MG63 (cell line): ENCODE results near the gene ADAM15. TPM values are rescaled to one million over a fixed set of nuclear protein-coding genes. Genes with fewer than 3 reads are reported as not detected.

ENCODE experiments used
- DNase-seq: peaks from one replicate; pipeline ENCODE4 v3.0.0-alpha.2; 2020
- H3K27me3 ChIP-seq: fragments of 250-450 bp; sonication (Bioruptor Pico); 2 replicates; pipeline ENCODE4 v1.5.1; 2020; ENCODE audit warnings: mild to moderate bottlenecking, moderate library complexity
- H3K36me3 ChIP-seq: fragments of 250-450 bp; sonication (Bioruptor Pico); 2 replicates; pipeline ENCODE4 v1.5.1; 2020; ENCODE audit warnings: mild to moderate bottlenecking, moderate library complexity
- H3K4me3 ChIP-seq: fragments of 250-450 bp; sonication (Bioruptor Pico); 2 replicates; pipeline ENCODE4 v1.5.1; 2020; ENCODE audit warnings: mild to moderate bottlenecking, moderate library complexity
- H3K9me3 ChIP-seq: fragments of 250-450 bp; sonication (Bioruptor Pico); 2 replicates; pipeline ENCODE4 v1.5.1; 2020; ENCODE audit warnings: mild to moderate bottlenecking, moderate library complexity
- total RNA-seq: library from RNA; depleted of rRNA; stranded (reverse); fragments of >200 nt; shearing (Covaris generic); gene quantifications from 2 replicates; pipeline ENCODE4 v1.2.3, GENCODE V29; 2014; ENCODE audit warnings: low replicate concordance; rRNA removed

Gene ADAM15
- 189 and 285 TPM in 2 replicates for total RNA-seq

GRCh38 chr1:155050560-155051341 lies at the start of gene ADAM15:
Gene ADAM15, plus strand, starts transcription at chr1:155051316. Its CDS starts 71 bp downstream, at chr1:155051387.
- peak within 1 kb of the TSS; percentile 75 for H3K4me3 ChIP-seq
- H3K36me3 ChIP-seq, result peaks cover 32% of the 10 kb centered on the region
- no peaks in the 10 kb centered on the region for H3K9me3 ChIP-seq
- DNase-seq, result peak; percentile 87
- no peaks in the 10 kb centered on the region for H3K27me3 ChIP-seq

- no peak for DNase-seq
These were observed 49.8 kb upstream of the ADAM15 start for GRCh38 chr1:155001425-155001674.

GRCh38 chr1:155001675-155002463 lies 49.2 kb upstream of the ADAM15 start:
- peak; percentile 100 for DNase-seq
- Histone ChIP-seq H3K9me3 (no peaks in the 10 kb centered on the region; the same call in 1 of the 2 replicates), H3K36me3 (peaks cover 31% of the 10 kb centered on the region), H3K4me3 (peak overlapping the region; percentile 77), H3K27me3 (no peaks in the 10 kb centered on the region)

More at GRCh38 chr1:155001425-155001674, 49.8 kb upstream of the ADAM15 start:
- peaks cover 26% of the 10 kb centered on the region for H3K36me3 ChIP-seq
- no peaks in the 10 kb centered on the region for H3K27me3 ChIP-seq
- peak overlapping the region; percentile 77 for H3K4me3 ChIP-seq
- H3K9me3 ChIP-seq, result no peaks in the 10 kb centered on the region; the same call in 1 of the 2 replicates

GRCh38 chr1:155002464-155003226 lies 48.5 kb upstream of the ADAM15 start, which contains the start of gene ZBTB7B:
Gene ZBTB7B, plus strand, starts transcription at chr1:155002802. Its CDS starts 11,859 bp downstream, at chr1:155014661.
- no peaks in the 10 kb centered on the region for H3K27me3 ChIP-seq
- DNase-seq, result peak; percentile 71
- H3K4me3 ChIP-seq, result peak within 1 kb of the TSS; percentile 97
- peaks cover 39% of the 10 kb centered on the region for H3K36me3 ChIP-seq
- no peaks in the 10 kb centered on the region; the same call in 1 of the 2 replicates for H3K9me3 ChIP-seq

GRCh38 chr1:155003227-155003765 lies 47.8 kb upstream of the ADAM15 start:
- H3K9me3 ChIP-seq, result no peaks in the 10 kb centered on the region; the same call in 1 of the 2 replicates
- DNase-seq, result peak; percentile 58
- H3K4me3 ChIP-seq, result peak overlapping the region; percentile 97

GRCh38 chr1:155003766-155004351 lies 47.3 kb upstream of the ADAM15 start:
- H3K9me3 ChIP-seq, result no peaks in the 10 kb centered on the region; the same call in 1 of the 2 replicates
- H3K36me3 ChIP-seq, result peaks cover 51% of the 10 kb centered on the region
- DNase-seq, result peak; percentile 98
- H3K27me3 ChIP-seq, result no peaks in the 10 kb centered on the region
- H3K4me3 ChIP-seq, result peak overlapping the region; percentile 97

More at GRCh38 chr1:155003227-155003765, 47.8 kb upstream of the ADAM15 start:
- Histone ChIP-seq H3K27me3 (no peaks in the 10 kb centered on the region), H3K36me3 (peaks cover 45% of the 10 kb centered on the region)

- no peak for DNase-seq
- H3K4me3 ChIP-seq, result peak overlapping the region; percentile 97
- H3K9me3 ChIP-seq, result no peaks in the 10 kb centered on the region; the same call in 1 of the 2 replicates
- H3K27me3 ChIP-seq, result no peaks in the 10 kb centered on the region
- H3K36me3 ChIP-seq, result peaks cover 55% of the 10 kb centered on the region
These were observed 46.6 kb upstream of the ADAM15 start for GRCh38 chr1:155004352-155005075.

- no peaks in the 10 kb centered on the region for H3K27me3 ChIP-seq
- H3K36me3 ChIP-seq, result peaks cover 62% of the 10 kb centered on the region
- no peaks in the 10 kb centered on the region; the same call in 1 of the 2 replicates for H3K9me3 ChIP-seq
- DNase-seq, result peak; percentile 99
- H3K4me3 ChIP-seq, result peak overlapping the region; percentile 97
These were observed 45.8 kb upstream of the ADAM15 start for GRCh38 chr1:155005076-155006011.

GRCh38 chr1:155006601-155007101 lies 44.5 kb upstream of the ADAM15 start:
- DNase-seq, result no peak
- Histone ChIP-seq H3K27me3 (no peaks in the 10 kb centered on the region), H3K4me3 (no peak overlapping the region), H3K9me3 (no peaks in the 10 kb centered on the region; the same call in 1 of the 2 replicates), H3K36me3 (peaks cover 70% of the 10 kb centered on the region)

- DNase-seq, result peak; percentile 70
- Histone ChIP-seq H3K9me3 (no peaks in the 10 kb centered on the region; the same call in 1 of the 2 replicates), H3K4me3 (no peak overlapping the region), H3K27me3 (no peaks in the 10 kb centered on the region), H3K36me3 (peaks cover 75% of the 10 kb centered on the region)
These were observed 43.8 kb upstream of the ADAM15 start for GRCh38 chr1:155007251-155007828.

GRCh38 chr1:155008015-155008941 lies 42.8 kb upstream of the ADAM15 start:
- H3K4me3 ChIP-seq, result no peak overlapping the region
- H3K27me3 ChIP-seq, result no peaks in the 10 kb centered on the region
- H3K9me3 ChIP-seq, result no peaks in the 10 kb centered on the region
- DNase-seq, result no peak
- H3K36me3 ChIP-seq, result peaks cover 76% of the 10 kb centered on the region

- Histone ChIP-seq H3K9me3 (no peaks in the 10 kb centered on the region), H3K36me3 (peaks cover 76% of the 10 kb centered on the region), H3K4me3 (no peak overlapping the region), H3K27me3 (no peaks in the 10 kb centered on the region)
- DNase-seq, result no peak
These were observed 41.9 kb upstream of the ADAM15 start for GRCh38 chr1:155009221-155009711.

- peaks cover 76% of the 10 kb centered on the region for H3K36me3 ChIP-seq
- no peaks in the 10 kb centered on the region for H3K27me3 ChIP-seq
- no peaks in the 10 kb centered on the region for H3K9me3 ChIP-seq
- no peak for DNase-seq
- no peak overlapping the region for H3K4me3 ChIP-seq
These were observed 41.4 kb upstream of the ADAM15 start for GRCh38 chr1:155009742-155010141.
